ENCODE results near the gene HBE1.

DNA sequence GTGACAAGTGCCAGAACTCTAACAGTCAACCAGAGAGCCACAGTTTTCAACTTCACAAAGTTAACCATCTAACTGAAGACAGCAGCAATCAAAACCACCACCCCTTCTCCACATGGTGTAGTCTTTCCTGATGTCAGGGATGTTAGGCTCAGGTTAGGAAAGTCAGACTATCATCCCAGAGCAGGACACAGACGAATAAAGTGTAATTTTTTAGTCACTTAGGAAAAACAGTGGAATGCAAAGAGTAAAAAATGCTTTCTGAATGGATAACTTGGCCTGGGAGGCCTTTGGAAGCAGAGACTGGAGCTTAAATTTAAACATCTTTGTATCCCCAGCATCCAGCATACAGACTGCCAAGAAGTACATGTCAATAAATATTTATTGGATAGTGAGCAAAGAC lies 16.6 kb upstream of the HBE1 start:
- no peak for TF ChIP-seq CSDC2 (CRISPR knock-in tag; IDR thresholded peaks at IDR 0.05)
- no peak for TF ChIP-seq ZFP3 (CRISPR knock-in tag; IDR thresholded peaks at IDR 0.05)
- no peak for TF ChIP-seq GLIS3 (CRISPR knock-in tag; IDR thresholded peaks at IDR 0.05)
- TF ChIP-seq ISL1 (CRISPR knock-in tag; IDR thresholded peaks at IDR 0.05) = no peak
- TF ChIP-seq CSRNP3 (CRISPR knock-in tag; IDR thresholded peaks at IDR 0.05) = no peak
- no peak for TF ChIP-seq PATZ1 (CRISPR knock-in tag; IDR thresholded peaks at IDR 0.05; ENCODE audit: borderline replicate concordance)
- no peak for TF ChIP-seq TCF4 (CRISPR knock-in tag; IDR thresholded peaks at IDR 0.05; ENCODE audit: borderline replicate concordance)
- TF ChIP-seq ESRRG (CRISPR knock-in tag; IDR thresholded peaks at IDR 0.05) = no peak
- no peak for TF ChIP-seq CREB5 (CRISPR knock-in tag; IDR thresholded peaks at IDR 0.05; ENCODE audit: low read depth)
- TF ChIP-seq OSR1 (CRISPR knock-in tag; IDR thresholded peaks at IDR 0.05) = no peak
- TF ChIP-seq TSHZ2 (CRISPR knock-in tag; IDR thresholded peaks at IDR 0.05) = no peak

All from SK-N-SH treated with all-trans-retinoic acid at 6 μM for 48 hours (cell line).